Measurements from ENCODE around the gene MARCHF9.

The MARCHF9 gene

GRCh38 chr12:57724003-57724935 lies 30.6 kb upstream of the MARCHF9 start:
- no peak for DNase-seq (ENCODE audit: low spot score)

GRCh38 chr12:57724936-57725740 lies 29.8 kb upstream of the MARCHF9 start:
- DNase-seq (ENCODE audit: low spot score) = no peak

GRCh38 chr12:57725851-57726150 lies 29.1 kb upstream of the MARCHF9 start:
- no peak for DNase-seq (ENCODE audit: low spot score)

GRCh38 chr12:57726151-57726883 lies 28.6 kb upstream of the MARCHF9 start:
- DNase-seq (ENCODE audit: low spot score) = peak; percentile 96

GRCh38 chr12:57726884-57727757 lies 27.8 kb upstream of the MARCHF9 start:
- no peak for DNase-seq (ENCODE audit: low spot score)

- no peak for DNase-seq (ENCODE audit: low spot score)
Observed at GRCh38 chr12:57727758-57728395, 27.0 kb upstream of the MARCHF9 start.

- no peak for DNase-seq (ENCODE audit: low spot score)
Observed at GRCh38 chr12:57729321-57729844, 25.5 kb upstream of the MARCHF9 start.

GRCh38 chr12:57730336-57731067 lies 24.4 kb upstream of the MARCHF9 start:
- no peak for DNase-seq (ENCODE audit: low spot score)

- DNase-seq (ENCODE audit: low spot score) = no peak
Observed at GRCh38 chr12:57731411-57732080, 23.4 kb upstream of the MARCHF9 start.

- DNase-seq (ENCODE audit: low spot score) = no peak
Observed at GRCh38 chr12:57732270-57732669, 22.6 kb upstream of the MARCHF9 start.

- no peak for DNase-seq (ENCODE audit: low spot score)
Observed at GRCh38 chr12:57732726-57733593, 21.9 kb upstream of the MARCHF9 start.

GRCh38 chr12:57733928-57734327 lies 21.0 kb upstream of the MARCHF9 start:
- no peak for DNase-seq (ENCODE audit: low spot score)

- DNase-seq (ENCODE audit: low spot score) = no peak
Observed at GRCh38 chr12:57734591-57734990, 20.3 kb upstream of the MARCHF9 start.

- DNase-seq (ENCODE audit: low spot score) = no peak
Observed at GRCh38 chr12:57735198-57735855, 19.6 kb upstream of the MARCHF9 start.

GRCh38 chr12:57735952-57736740 lies 18.8 kb upstream of the MARCHF9 start:
- no peak for DNase-seq (ENCODE audit: low spot score)

- no peak for DNase-seq (ENCODE audit: low spot score)
Observed at GRCh38 chr12:57736741-57737466, 18.0 kb upstream of the MARCHF9 start.

All from LoVo (cell line).